ENCODE measurements around the gene DAB2IP.

DAB2IP gene

DNA sequence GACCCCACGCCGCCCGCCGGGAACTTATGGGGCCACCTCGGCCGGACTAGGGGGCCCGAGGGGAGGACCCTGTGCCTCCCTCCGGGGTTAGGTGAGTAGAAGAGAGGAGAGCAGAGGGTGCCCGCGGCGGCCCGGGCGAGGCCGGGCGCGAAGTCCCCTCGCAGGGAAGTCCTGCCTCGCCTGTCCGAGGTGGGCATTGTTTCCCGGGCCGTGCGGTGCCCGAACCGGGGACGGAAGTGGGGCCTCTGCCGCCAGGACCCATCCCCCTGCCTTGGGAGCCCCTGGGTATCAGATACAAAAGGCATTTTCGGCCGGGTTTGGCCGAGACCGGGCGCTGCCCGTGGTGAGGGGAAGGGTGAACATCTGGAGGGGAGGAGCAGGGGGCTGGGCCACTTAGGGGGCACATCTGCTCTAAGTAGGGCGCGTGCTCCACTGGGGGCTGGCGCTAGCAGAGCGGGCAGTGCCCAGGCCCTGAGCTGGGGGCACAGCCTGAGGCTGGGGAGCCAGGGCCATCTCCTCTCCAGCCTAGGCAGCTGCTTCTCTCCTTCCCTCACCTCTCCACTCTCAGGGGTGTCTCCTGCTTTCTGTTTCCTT is 48.2 kb downstream of the DAB2IP start:
- no peak for DNase-seq (ENCODE audit: insufficient read length, low spot score)
- FAIRE-seq: no peak

DNA sequence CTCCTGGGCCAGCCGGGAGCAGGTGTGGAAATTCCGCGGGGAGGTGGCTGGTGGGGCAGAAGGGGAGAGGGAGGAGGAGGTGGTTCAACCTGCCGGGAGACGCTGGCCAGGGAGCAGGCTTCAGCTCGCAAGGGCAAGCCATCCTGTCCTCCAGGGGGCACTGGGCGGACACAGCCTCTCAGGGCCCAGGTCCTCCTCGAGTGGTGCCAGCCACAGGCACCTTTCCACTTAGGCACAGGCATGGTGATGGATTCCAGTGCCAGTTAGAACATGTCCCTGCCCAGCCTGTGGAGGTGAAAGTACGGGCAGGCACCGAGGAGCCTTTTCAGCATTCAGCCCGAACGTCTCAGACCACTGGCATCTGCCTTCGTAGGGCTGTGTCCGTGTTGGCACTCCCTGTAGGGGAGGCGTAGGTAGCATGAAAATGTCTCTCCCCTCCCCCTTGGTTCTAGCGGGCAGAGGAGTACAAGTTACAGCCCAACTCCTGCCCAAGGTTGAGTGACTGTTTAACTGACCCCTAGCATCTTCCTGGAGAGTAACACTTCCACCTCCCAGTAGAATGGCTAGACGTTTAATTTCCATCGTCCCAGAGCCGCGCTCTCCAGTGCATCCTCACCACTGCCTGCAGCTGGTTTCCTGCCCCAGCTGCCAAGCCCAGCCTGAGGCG is 48.9 kb downstream of the DAB2IP start:
- DNase-seq (ENCODE audit: insufficient read length, low spot score) (no peak), FAIRE-seq (peak; percentile 26)

- DNase-seq (ENCODE audit: insufficient read length, low spot score) (no peak), FAIRE-seq (no peak)
Measured at GRCh38 chr9:121700832-121701419, 49.5 kb downstream of the DAB2IP start.

DNA sequence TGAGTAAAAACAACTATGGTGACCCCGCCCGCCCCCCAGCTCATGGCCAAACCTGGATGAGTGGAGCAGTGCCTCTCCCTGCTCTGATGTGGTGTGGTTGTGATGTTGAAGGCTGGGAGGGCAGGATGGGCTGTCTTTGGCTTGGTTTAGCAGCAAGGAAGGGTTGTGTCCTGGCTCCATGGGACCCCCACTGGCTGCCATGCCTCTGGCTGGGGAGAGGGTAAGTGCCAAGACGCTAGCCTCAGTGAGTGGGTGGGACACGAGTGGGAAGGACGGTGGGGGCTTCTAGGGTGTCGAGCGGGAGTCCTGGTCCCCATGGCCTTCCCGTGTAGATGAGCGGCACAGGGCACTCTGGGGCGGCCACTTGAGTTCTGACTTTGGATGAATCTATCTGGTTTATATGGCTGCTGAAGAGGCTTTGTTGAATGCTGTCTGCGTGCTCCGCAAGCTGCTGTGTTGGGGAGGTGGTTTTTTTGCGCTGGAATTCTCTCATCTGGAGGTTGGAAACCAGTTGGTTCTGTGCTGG is 50.4 kb downstream of the DAB2IP start:
- DNase-seq (ENCODE audit: insufficient read length, low spot score) (no peak), FAIRE-seq (no peak)

GRCh38 chr9:121703014-121703734 is 51.7 kb downstream of the DAB2IP start:
- DNase-seq (ENCODE audit: insufficient read length, low spot score): no peak
- FAIRE-seq: no peak

DNA sequence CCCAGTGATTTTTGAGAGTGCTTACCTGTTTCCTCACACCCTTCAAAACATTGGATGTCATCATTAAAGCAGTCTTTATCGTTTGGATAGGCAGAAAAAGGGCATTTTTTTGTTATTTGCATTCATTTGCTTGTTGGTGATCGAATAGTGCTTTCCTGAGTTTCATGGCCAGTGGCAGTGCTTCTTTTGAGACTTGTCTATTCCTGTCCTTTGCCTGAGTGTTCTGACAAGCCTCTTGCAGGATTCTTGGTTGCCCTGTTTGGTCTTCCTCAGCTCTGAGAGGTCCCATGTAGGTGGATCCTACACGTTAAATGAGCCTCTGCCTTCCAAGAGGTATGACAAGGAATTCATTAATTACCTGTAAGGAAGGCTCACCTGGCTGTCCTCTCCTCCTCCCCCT is 52.8 kb downstream of the DAB2IP start:
- no peak for DNase-seq (ENCODE audit: insufficient read length, low spot score)
- no peak for FAIRE-seq

DNA sequence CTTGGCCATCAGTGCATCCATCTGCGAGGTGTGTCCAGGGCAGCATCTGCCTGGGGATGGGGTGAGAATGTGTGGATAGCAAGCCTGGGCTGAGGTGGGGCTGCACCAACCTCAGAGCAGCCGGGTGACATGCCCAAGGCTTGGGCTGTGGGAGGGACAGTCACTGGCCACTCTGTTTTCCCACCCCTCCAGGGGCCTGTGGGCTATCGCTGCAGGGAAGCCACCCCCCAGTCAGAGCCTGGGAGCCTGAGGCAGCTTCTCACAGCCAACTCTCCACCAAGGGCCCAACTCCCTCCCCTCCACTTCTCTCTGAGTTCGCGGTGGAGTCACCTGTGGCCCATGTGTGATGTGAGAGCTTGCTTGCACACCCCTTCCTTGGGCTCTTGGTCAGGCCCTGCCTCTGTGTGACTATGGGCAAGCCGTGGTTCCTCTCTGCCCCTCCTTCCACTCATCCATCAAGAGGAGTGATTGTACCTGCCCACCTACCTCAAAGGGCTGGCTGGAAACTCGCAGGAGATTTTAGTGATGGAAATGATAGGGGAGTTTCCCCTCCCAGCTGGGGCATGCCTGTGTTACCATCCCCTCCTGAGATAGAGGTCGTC is 54.8 kb downstream of the DAB2IP start:
- DNase-seq (ENCODE audit: insufficient read length, low spot score) (no peak), FAIRE-seq (no peak)

GRCh38 chr9:121707477-121708424 is 56.3 kb downstream of the DAB2IP start:
- DNase-seq (ENCODE audit: insufficient read length, low spot score) (peak; percentile 77), FAIRE-seq (peak; percentile 97)

DNA sequence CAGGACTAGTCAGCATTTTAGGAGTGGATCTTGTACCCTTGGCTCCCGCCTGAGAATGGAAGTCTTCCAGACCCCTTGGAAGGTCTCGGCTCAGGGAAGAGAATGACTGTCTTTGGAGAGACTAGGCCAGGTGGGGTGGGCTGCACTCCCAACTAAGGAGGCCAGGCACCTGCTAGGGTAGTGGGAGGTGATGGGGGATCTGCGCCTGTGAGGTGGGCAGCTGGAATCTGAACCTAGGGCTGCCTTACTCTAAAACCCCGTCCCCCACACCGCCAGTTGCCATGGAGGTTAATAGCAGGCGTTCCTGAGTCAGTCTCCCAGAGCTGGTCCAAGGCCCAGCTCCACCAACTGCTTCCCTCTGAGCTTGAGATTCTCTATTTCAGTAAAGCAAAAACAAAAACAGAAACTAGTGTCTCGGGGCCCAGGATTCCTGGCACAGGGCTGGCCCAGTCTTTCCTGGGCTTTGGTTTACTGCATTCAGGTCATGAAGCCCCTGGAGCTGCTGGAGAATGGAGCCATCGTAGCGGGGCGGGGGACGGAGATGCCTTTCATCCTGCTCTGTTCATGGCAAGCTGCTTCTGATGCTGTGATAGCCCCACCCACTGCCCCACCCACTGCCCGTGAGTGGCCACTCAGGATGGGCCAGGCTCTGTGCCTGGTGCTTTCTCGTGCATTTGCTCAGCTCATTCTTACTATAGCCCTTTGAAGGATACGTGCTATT is 57.5 kb downstream of the DAB2IP start:
- no peak for FAIRE-seq
- no peak for DNase-seq (ENCODE audit: insufficient read length, low spot score)

GRCh38 chr9:121709798-121710197 is 58.4 kb downstream of the DAB2IP start:
- DNase-seq (ENCODE audit: insufficient read length, low spot score) (no peak), FAIRE-seq (no peak)

DNA sequence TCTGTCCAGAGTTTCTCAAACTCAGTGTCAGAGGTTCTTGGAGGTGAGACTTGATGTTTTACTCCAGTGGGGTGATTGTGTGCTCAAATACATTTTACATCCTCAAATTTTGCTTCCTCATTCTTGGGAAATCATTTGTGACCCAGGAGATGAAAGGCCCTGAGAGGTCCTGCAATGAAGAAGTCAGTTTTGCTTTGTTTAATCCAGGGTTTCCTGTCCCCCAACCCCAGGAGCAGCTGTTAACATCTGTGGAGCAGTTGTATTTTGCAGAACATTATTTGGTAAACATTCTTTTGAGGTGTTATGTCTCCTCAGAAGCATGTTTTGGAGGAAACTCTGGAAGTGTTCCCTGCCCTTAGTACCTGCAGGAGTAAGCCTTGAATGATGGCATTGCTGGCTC is 59.8 kb downstream of the DAB2IP start:
- FAIRE-seq (no peak), DNase-seq (ENCODE audit: insufficient read length, low spot score) (no peak)

GRCh38 chr9:121711797-121712196 is 60.4 kb downstream of the DAB2IP start:
- no peak for DNase-seq (ENCODE audit: insufficient read length, low spot score)
- no peak for FAIRE-seq

DNA sequence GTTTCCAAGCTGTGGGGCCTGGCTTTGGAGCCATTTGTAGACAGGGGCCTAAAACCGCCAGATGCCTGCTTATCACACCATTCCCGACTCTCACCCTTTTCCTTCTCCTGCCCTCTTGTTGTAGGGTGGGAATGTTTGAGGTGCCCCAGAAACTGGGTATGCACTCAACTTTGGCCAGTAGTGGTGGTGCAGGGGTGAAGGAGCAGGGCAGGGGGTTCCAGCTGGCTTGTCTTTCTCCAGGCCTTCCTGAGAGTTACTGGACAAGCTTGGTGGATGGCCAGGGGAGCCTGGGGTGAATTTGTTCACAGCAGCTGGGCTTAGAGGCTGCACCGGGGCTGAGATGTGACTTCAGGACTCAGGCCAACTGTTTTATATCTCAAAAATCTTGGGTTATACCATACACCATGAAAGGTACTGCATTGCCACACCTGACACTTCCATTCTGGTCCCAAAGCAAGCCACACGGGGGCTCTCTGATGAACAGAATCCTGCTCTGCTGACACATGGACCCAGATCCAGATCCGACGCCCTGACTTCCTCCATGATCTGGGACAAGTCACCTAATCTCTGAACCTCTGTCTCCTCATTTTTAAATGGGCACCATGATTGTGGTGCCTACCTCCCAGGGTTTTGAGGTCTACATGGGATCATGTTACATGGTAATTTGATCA is 62.1 kb downstream of the DAB2IP start:
- DNase-seq (ENCODE audit: insufficient read length, low spot score) (no peak), FAIRE-seq (no peak)

DNA sequence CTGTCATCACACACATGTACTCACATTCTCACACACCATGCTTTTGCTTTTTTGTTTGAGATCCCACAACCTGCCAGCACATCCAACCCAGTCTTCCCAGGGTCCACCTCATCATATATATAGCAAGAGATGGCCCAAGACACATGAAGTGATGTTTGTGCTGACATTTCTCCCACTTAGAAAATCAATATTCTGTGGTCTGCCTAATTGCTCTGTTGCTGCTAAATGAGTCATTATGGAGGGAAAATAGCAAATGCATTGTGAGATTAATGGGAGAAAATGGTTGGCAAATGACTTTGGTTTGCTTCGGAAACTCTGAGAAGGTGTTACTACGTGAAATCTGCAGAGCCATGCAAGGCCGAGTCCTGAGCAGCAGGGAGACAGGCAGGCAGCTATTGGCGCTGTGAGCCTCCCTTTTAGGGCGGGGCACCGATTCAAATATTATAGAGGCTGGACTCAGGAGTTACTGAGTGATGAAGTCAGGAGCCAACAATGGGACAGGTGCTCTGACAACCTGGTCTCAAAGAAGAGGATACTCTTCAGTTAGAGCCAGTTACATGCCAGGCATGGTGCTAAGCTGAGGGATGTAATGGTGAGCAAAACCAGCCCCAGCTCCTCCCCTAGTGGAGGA is 62.8 kb downstream of the DAB2IP start:
- FAIRE-seq (no peak), DNase-seq (ENCODE audit: insufficient read length, low spot score) (no peak)

- DNase-seq (ENCODE audit: insufficient read length, low spot score): no peak
Measured at GRCh38 chr9:121714873-121715272, 63.4 kb downstream of the DAB2IP start.

GRCh38 chr9:121717141-121717991 is 65.9 kb downstream of the DAB2IP start:
- no peak for FAIRE-seq
- DNase-seq (ENCODE audit: insufficient read length, low spot score): no peak

More at GRCh38 chr9:121714873-121715272, 63.4 kb downstream of the DAB2IP start:
- no peak for FAIRE-seq

GRCh38 chr9:121718084-121718483 is 66.7 kb downstream of the DAB2IP start:
- FAIRE-seq: no peak
- DNase-seq (ENCODE audit: insufficient read length, low spot score): no peak

Data from GM19239 (cell line).